Lower leg skin (tissue), 3 donors: ENCODE measurements around the gene PGM1.

Source experiments
- POLR2A ChIP-seq, 2 donors: fragments of 450-650 bp; IDR thresholded peaks; one replicate each; pipeline ENCODE4 v1.6.1; 2016 to 2017; ENCODE audit warnings: antibody characterized with exemption in 2 of 2, mild to moderate bottlenecking in 1 of 2, moderate library complexity in 1 of 2
- TF ChIP-seq, protein P1 (sequence below), 3 donors: fragments of 450-650 bp; IDR thresholded peaks; one replicate each; pipeline ENCODE4 v1.5.1; 2016; ENCODE audit warnings: antibody characterized with exemption in 3 of 3, mild to moderate bottlenecking in 3 of 3, moderate library complexity in 2 of 3

DNA sequence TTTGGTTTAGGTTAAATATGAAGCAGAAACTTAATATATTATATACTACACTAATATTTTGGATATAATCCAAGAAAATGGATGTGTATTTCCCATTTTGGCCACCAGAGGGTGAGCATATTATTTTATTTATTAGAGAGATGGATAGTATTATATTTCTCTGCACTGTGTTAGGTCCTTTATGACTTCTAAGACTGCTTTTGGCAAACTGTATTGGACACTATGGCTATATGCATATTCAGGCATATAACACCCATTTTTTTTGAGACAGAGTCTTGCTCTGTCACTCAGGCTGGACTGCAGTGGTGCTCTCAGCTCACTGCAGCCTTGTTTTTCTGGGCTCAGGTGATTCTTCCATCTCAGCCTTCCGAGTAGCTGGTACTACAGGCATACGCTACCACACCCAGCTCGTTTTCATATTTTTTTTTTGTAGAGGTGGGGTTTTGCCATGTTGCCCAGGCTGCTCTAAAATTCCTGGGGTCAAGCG is 17.8 kb upstream of the PGM1 start:
- no peak for TF ChIP-seq POLR2A (IDR thresholded peaks at IDR 0.05)
- TF ChIP-seq, protein P1, sequence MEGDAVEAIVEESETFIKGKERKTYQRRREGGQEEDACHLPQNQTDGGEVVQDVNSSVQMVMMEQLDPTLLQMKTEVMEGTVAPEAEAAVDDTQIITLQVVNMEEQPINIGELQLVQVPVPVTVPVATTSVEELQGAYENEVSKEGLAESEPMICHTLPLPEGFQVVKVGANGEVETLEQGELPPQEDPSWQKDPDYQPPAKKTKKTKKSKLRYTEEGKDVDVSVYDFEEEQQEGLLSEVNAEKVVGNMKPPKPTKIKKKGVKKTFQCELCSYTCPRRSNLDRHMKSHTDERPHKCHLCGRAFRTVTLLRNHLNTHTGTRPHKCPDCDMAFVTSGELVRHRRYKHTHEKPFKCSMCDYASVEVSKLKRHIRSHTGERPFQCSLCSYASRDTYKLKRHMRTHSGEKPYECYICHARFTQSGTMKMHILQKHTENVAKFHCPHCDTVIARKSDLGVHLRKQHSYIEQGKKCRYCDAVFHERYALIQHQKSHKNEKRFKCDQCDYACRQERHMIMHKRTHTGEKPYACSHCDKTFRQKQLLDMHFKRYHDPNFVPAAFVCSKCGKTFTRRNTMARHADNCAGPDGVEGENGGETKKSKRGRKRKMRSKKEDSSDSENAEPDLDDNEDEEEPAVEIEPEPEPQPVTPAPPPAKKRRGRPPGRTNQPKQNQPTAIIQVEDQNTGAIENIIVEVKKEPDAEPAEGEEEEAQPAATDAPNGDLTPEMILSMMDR (IDR thresholded peaks at IDR 0.05), result no peak
